ENCODE data around the gene PROKR1. TPM values are rescaled to one million over a fixed set of nuclear protein-coding genes. Genes with fewer than 3 reads are reported as not detected.
A peak's percentile ranks its signal among the peaks of the same experiment; 100 is the strongest.
"Not testable (repeated sequence)": the region's sequence is repeated elsewhere in the genome, so short reads cannot be mapped to it uniquely, and the experiment has no call there.

Gene PROKR1
- polyA plus RNA-seq = under 1 TPM in 2 of 4 donors, not detected in 2; 0.13 to 0.15 TPM
- long read RNA-seq, donor 1 = 0 reads
- long read RNA-seq, donor 2 = 0 reads
- long read RNA-seq, donor 3 = 0 reads
- long read RNA-seq, donor 4 = 0 reads
- long read RNA-seq, donor 5 = 0 reads
- long read RNA-seq, donor 6 = 0 reads
- long read RNA-seq, donor 7 = 0 reads
- long read RNA-seq, donor 8 = 0 reads
- long read RNA-seq, donor 9 = 0 reads
- long read RNA-seq, donor 10 = 0 reads

GRCh38 chr2:68643011-68643873 lies at the start of gene PROKR1:
TSS of gene PROKR1 (plus strand) at chr2:68643579. CDS start at chr2:68645822, 2,243 bp downstream.
- H3K4me1 ChIP-seq (ENCODE audit: control insufficient read depth in 3 of 3, insufficient read depth in 2 of 3, low read depth in 1 of 3, low read length in 2 of 3) = peaks cover 0 to 2% (median 1%) of the 10 kb centered on the region in 3 donors
- H3K27ac ChIP-seq (ENCODE audit: low read depth in 1 of 3, low read length in 2 of 3) = no peak within 1 kb of the TSS
- H3K36me3 ChIP-seq (ENCODE audit: control insufficient read depth in 3 of 3, insufficient read depth in 2 of 3, low read depth in 1 of 3, low read length in 3 of 3) = no peaks in the 10 kb centered on the region
- 2 to 3% (median 2%) methylated on average over 74 to 86 of the region's 86 CpGs for WGBS, 3 donors
- FAIRE-seq (no peak), DNase-seq (peak; percentile 32 to 59)
- peaks cover 2 to 53% (median 25%) of the 10 kb centered on the region in 3 donors for H3K27me3 ChIP-seq (ENCODE audit: control insufficient read depth in 3 of 3, insufficient read depth in 3 of 3, low read length in 3 of 3)
- H3K9me3 ChIP-seq (ENCODE audit: control insufficient read depth in 2 of 2, insufficient read depth in 1 of 2, low read depth in 1 of 2, low read length in 1 of 2) = peaks cover 0 to 11% of the 10 kb centered on the region in 2 donors
- H3K4me3 ChIP-seq (ENCODE audit: low read depth in 1 of 3, low read length in 3 of 3) = peak within 1 kb of the TSS in 2 of 3 donors; percentile 25 to 40

GRCh38 chr2:68594041-68594440 lies 49.3 kb upstream of the PROKR1 start:
- FAIRE-seq = no peak
- WGBS, 3 donors = 79 to 97% (median 82%) methylated on average over 1 of the region's 1 CpG
- H3K36me3 ChIP-seq (ENCODE audit: control insufficient read depth in 3 of 3, insufficient read depth in 2 of 3, low read depth in 1 of 3, low read length in 3 of 3) = no peaks in the 10 kb centered on the region
- H3K4me1 ChIP-seq (ENCODE audit: control insufficient read depth in 3 of 3, insufficient read depth in 2 of 3, low read depth in 1 of 3, low read length in 2 of 3) = no peaks in the 10 kb centered on the region
- H3K4me3 ChIP-seq (ENCODE audit: low read depth in 1 of 3, low read length in 3 of 3) = no peak overlapping the region
- peaks cover 0 to under 1% of the 10 kb centered on the region in 2 donors for H3K9me3 ChIP-seq (ENCODE audit: control insufficient read depth in 2 of 2, insufficient read depth in 1 of 2, low read depth in 1 of 2, low read length in 1 of 2)
- no peak overlapping the region for H3K27ac ChIP-seq (ENCODE audit: low read depth in 1 of 3, low read length in 2 of 3)
- DNase-seq = no peak
- no peaks in the 10 kb centered on the region for H3K27me3 ChIP-seq (ENCODE audit: control insufficient read depth in 3 of 3, insufficient read depth in 3 of 3, low read length in 3 of 3)

GRCh38 chr2:68594674-68595492 lies 48.5 kb upstream of the PROKR1 start:
- Histone ChIP-seq H3K9me3 (ENCODE audit: control insufficient read depth in 2 of 2, insufficient read depth in 1 of 2, low read depth in 1 of 2, low read length in 1 of 2) (no peaks in the 10 kb centered on the region), H3K4me1 (ENCODE audit: control insufficient read depth in 3 of 3, insufficient read depth in 2 of 3, low read depth in 1 of 3, low read length in 2 of 3) (no peaks in the 10 kb centered on the region), H3K27ac (ENCODE audit: low read depth in 1 of 3, low read length in 2 of 3) (no peak overlapping the region), H3K36me3 (ENCODE audit: control insufficient read depth in 3 of 3, insufficient read depth in 2 of 3, low read depth in 1 of 3, low read length in 3 of 3) (no peaks in the 10 kb centered on the region), H3K4me3 (ENCODE audit: low read depth in 1 of 3, low read length in 3 of 3) (no peak overlapping the region), H3K27me3 (ENCODE audit: control insufficient read depth in 3 of 3, insufficient read depth in 3 of 3, low read length in 3 of 3) (no peaks in the 10 kb centered on the region)
- DNase-seq (peak; percentile 48 to 58), FAIRE-seq (no peak)
- 9 to 28% (median 12%) methylated on average over 5 of the region's 5 CpGs for WGBS, 3 donors

- not testable (repeated sequence) for H3K4me1 ChIP-seq (ENCODE audit: control insufficient read depth in 3 of 3, insufficient read depth in 2 of 3, low read depth in 1 of 3, low read length in 2 of 3); H3K4me3 ChIP-seq (ENCODE audit: low read depth in 1 of 3, low read length in 3 of 3); H3K9me3 ChIP-seq (ENCODE audit: control insufficient read depth in 2 of 2, insufficient read depth in 1 of 2, low read depth in 1 of 2, low read length in 1 of 2); H3K27me3 ChIP-seq (ENCODE audit: control insufficient read depth in 3 of 3, insufficient read depth in 3 of 3, low read length in 3 of 3); DNase-seq; FAIRE-seq; H3K36me3 ChIP-seq (ENCODE audit: control insufficient read depth in 3 of 3, insufficient read depth in 2 of 3, low read depth in 1 of 3, low read length in 3 of 3); H3K27ac ChIP-seq (ENCODE audit: low read depth in 1 of 3, low read length in 2 of 3)
- 60 to 69% (median 60%) methylated on average over 2 of the region's 2 CpGs for WGBS, 3 donors
These were observed 47.9 kb upstream of the PROKR1 start for GRCh38 chr2:68595493-68595785.

GRCh38 chr2:68600495-68600894 lies 42.9 kb upstream of the PROKR1 start:
- not testable (repeated sequence) for H3K4me3 ChIP-seq (ENCODE audit: low read depth in 1 of 3, low read length in 3 of 3); FAIRE-seq; DNase-seq; H3K4me1 ChIP-seq (ENCODE audit: control insufficient read depth in 3 of 3, insufficient read depth in 2 of 3, low read depth in 1 of 3, low read length in 2 of 3); H3K9me3 ChIP-seq (ENCODE audit: control insufficient read depth in 2 of 2, insufficient read depth in 1 of 2, low read depth in 1 of 2, low read length in 1 of 2); H3K36me3 ChIP-seq (ENCODE audit: control insufficient read depth in 3 of 3, insufficient read depth in 2 of 3, low read depth in 1 of 3, low read length in 3 of 3); H3K27me3 ChIP-seq (ENCODE audit: control insufficient read depth in 3 of 3, insufficient read depth in 3 of 3, low read length in 3 of 3); H3K27ac ChIP-seq (ENCODE audit: low read depth in 1 of 3, low read length in 2 of 3)
- 88 to 92% (median 91%) methylated on average over 2 to 3 of the region's 3 CpGs for WGBS, 3 donors

- 93 to 98% (median 96%) methylated on average over 1 of the region's 1 CpG for WGBS, 3 donors
- Histone ChIP-seq H3K27ac (ENCODE audit: low read depth in 1 of 3, low read length in 2 of 3) (no peak overlapping the region), H3K27me3 (ENCODE audit: control insufficient read depth in 3 of 3, insufficient read depth in 3 of 3, low read length in 3 of 3) (no peaks in the 10 kb centered on the region), H3K9me3 (ENCODE audit: control insufficient read depth in 2 of 2, insufficient read depth in 1 of 2, low read depth in 1 of 2, low read length in 1 of 2) (no peaks in the 10 kb centered on the region), H3K36me3 (ENCODE audit: control insufficient read depth in 3 of 3, insufficient read depth in 2 of 3, low read depth in 1 of 3, low read length in 3 of 3) (no peaks in the 10 kb centered on the region), H3K4me3 (ENCODE audit: low read depth in 1 of 3, low read length in 3 of 3) (no peak overlapping the region), H3K4me1 (ENCODE audit: control insufficient read depth in 3 of 3, insufficient read depth in 2 of 3, low read depth in 1 of 3, low read length in 2 of 3) (no peaks in the 10 kb centered on the region)
- DNase-seq (no peak), FAIRE-seq (no peak)
These were observed 40.3 kb upstream of the PROKR1 start for GRCh38 chr2:68603059-68603458.

- DNase-seq (no peak), FAIRE-seq (no peak)
- 80 to 88% (median 85%) methylated on average over 3 of the region's 3 CpGs for WGBS, 3 donors
These were observed 39.3 kb upstream of the PROKR1 start for GRCh38 chr2:68604077-68604476.

GRCh38 chr2:68605939-68606338 lies 37.4 kb upstream of the PROKR1 start:
- H3K36me3 ChIP-seq (ENCODE audit: control insufficient read depth in 3 of 3, insufficient read depth in 2 of 3, low read depth in 1 of 3, low read length in 3 of 3) = no peaks in the 10 kb centered on the region
- no peak overlapping the region for H3K4me3 ChIP-seq (ENCODE audit: low read depth in 1 of 3, low read length in 3 of 3)
- H3K9me3 ChIP-seq (ENCODE audit: control insufficient read depth in 2 of 2, insufficient read depth in 1 of 2, low read depth in 1 of 2, low read length in 1 of 2) = no peaks in the 10 kb centered on the region
- H3K4me1 ChIP-seq (ENCODE audit: control insufficient read depth in 3 of 3, insufficient read depth in 2 of 3, low read depth in 1 of 3, low read length in 2 of 3) = no peaks in the 10 kb centered on the region
- FAIRE-seq = no peak
- WGBS, 3 donors = 50 to 58% (median 58%) methylated on average over 1 of the region's 1 CpG
- no peaks in the 10 kb centered on the region for H3K27me3 ChIP-seq (ENCODE audit: control insufficient read depth in 3 of 3, insufficient read depth in 3 of 3, low read length in 3 of 3)
- peak in 1 of 2 donors; percentile 3 for DNase-seq
- no peak overlapping the region for H3K27ac ChIP-seq (ENCODE audit: low read depth in 1 of 3, low read length in 2 of 3)

More at GRCh38 chr2:68604077-68604476, 39.3 kb upstream of the PROKR1 start:
- Histone ChIP-seq H3K36me3 (ENCODE audit: control insufficient read depth in 3 of 3, insufficient read depth in 2 of 3, low read depth in 1 of 3, low read length in 3 of 3) (no peaks in the 10 kb centered on the region), H3K27me3 (ENCODE audit: control insufficient read depth in 3 of 3, insufficient read depth in 3 of 3, low read length in 3 of 3) (no peaks in the 10 kb centered on the region), H3K4me3 (ENCODE audit: low read depth in 1 of 3, low read length in 3 of 3) (no peak overlapping the region), H3K9me3 (ENCODE audit: control insufficient read depth in 2 of 2, insufficient read depth in 1 of 2, low read depth in 1 of 2, low read length in 1 of 2) (no peaks in the 10 kb centered on the region), H3K27ac (ENCODE audit: low read depth in 1 of 3, low read length in 2 of 3) (no peak overlapping the region), H3K4me1 (ENCODE audit: control insufficient read depth in 3 of 3, insufficient read depth in 2 of 3, low read depth in 1 of 3, low read length in 2 of 3) (no peaks in the 10 kb centered on the region)
